ENCODE data around the gene DNAJB9.

The DNAJB9 gene

GRCh38 chr7:108565987-108566386 is 3.7 kb upstream of the DNAJB9 start:
- DNase-seq (ENCODE audit: low spot score) = no peak
- no peak for FAIRE-seq

- FAIRE-seq (no peak), DNase-seq (ENCODE audit: low spot score) (no peak)
These were observed 783 bp upstream of the DNAJB9 start for GRCh38 chr7:108568801-108569380.

DNA sequence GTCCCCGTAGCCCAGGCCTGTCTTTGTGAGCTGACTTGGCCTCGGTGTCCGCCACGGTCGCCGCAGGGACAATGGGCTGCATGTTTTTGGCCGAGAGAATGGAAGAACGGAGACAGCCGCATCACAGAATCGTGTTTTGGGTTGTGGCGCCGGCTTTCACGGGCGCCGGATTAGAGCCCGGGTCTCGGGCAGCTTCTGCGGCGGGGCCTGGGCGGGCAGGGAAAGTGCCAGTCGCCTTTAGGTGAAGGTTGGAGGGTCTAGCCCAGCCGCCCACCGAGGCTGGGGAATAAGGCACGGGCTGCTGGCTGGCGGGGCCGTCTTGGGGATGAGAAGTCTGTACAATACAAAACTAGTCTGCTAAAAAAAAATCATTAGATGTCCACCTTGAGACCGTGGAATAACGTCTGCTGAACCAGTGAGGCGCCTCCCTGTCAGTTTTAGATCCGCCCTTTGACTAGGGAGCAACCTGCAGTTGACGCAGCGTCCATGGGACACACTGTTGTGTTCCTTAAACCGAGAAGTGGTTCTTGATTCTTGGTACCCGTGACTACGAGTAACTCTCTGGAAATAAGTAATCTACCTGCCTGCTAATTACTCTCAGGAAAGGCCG is 577 bp downstream of the DNAJB9 start:
- DNase-seq (ENCODE audit: low spot score) = peak; percentile 38
- no peak for FAIRE-seq

GRCh38 chr7:108572480-108572879 is 2.8 kb downstream of the DNAJB9 start:
- no peak for FAIRE-seq

DNA sequence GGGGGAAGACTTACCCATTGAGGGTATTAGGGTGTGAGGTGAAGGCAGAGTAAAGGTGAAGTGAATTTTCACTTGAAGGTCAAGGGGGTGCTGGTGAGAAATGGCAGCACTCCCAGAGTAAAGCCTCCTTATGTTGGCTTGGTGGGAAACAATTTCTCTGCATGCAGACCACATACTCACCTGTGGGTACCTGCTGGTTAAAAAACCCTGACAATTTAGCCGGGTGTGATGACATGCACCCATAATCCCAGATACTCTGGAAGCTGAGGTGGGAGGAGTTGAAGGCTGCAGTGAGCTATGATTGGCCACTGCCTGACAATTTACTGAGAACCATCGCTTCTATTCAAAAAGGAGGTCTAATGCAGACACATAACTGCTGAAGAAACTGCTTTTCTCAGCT is 5.5 kb downstream of the DNAJB9 start:
- no peak for FAIRE-seq
- DNase-seq (ENCODE audit: low spot score) = no peak

More at GRCh38 chr7:108572480-108572879, 2.8 kb downstream of the DNAJB9 start:
- DNase-seq (ENCODE audit: low spot score) = no peak

GRCh38 chr7:108576116-108576515 is 6.4 kb downstream of the DNAJB9 start:
- no peak for FAIRE-seq

DNA sequence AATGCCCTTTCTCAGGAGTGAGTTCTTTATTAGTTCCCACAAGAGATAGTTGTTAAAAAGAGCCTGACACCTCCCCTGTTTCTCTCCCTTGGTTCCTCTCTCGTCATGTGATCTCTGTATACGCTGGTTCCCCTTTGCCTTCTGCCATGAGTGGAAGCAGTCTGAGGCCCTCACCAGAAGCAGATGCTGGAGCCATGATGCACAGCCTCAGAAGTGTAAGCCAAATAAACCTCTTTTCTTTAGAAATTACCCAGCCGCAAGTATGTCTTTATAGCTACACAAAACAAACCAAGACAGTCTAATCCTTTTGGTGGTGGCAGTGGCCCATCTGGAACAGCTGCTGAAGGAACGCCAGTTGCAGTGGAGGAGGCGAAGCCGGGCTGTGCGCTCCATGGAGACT is 9.3 kb downstream of the DNAJB9 start:
- no peak for DNase-seq (ENCODE audit: low spot score)
- FAIRE-seq = no peak

More at GRCh38 chr7:108576116-108576515, 6.4 kb downstream of the DNAJB9 start:
- no peak for DNase-seq (ENCODE audit: low spot score)

GRCh38 chr7:108580298-108580697 is 10.6 kb downstream of the DNAJB9 start:
- FAIRE-seq (no peak), DNase-seq (ENCODE audit: low spot score) (no peak)

GRCh38 chr7:108581655-108582491 is 12.2 kb downstream of the DNAJB9 start:
- FAIRE-seq = no peak

GRCh38 chr7:108584211-108584610 is 14.5 kb downstream of the DNAJB9 start:
- no peak for FAIRE-seq

More at GRCh38 chr7:108581655-108582491, 12.2 kb downstream of the DNAJB9 start:
- no peak for DNase-seq (ENCODE audit: low spot score)

GRCh38 chr7:108585843-108586242 is 16.2 kb downstream of the DNAJB9 start:
- FAIRE-seq (no peak), DNase-seq (ENCODE audit: low spot score) (no peak)

More at GRCh38 chr7:108584211-108584610, 14.5 kb downstream of the DNAJB9 start:
- DNase-seq (ENCODE audit: low spot score) = peak; percentile 16

GRCh38 chr7:108586274-108586710 is 16.6 kb downstream of the DNAJB9 start:
- no peak for FAIRE-seq
- no peak for DNase-seq (ENCODE audit: low spot score)

- FAIRE-seq = no peak
- DNase-seq (ENCODE audit: low spot score) = no peak
These were observed 19.5 kb downstream of the DNAJB9 start for GRCh38 chr7:108589199-108589598.

DNA sequence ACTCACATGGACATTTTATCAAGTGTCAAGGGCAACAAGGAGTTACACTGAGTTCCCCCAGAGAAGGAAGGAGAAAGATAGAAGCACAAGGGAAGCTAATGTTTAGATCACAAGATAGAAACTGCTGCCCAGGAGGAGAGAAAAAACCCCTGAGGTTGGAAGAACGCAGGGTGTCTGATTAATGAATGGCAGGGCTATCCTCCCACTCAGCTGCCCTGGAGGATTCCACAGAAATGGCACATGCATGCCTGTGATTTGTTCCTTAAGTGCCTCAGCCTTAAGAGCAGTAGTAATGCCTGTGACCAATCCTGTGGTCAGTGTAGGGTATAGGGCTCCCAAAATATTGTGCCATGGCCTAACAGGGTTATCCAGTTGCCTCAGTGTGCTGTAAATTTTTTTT is 20.2 kb downstream of the DNAJB9 start:
- peak; percentile 78 for FAIRE-seq
- peak; percentile 62 for DNase-seq (ENCODE audit: low spot score)

DNA sequence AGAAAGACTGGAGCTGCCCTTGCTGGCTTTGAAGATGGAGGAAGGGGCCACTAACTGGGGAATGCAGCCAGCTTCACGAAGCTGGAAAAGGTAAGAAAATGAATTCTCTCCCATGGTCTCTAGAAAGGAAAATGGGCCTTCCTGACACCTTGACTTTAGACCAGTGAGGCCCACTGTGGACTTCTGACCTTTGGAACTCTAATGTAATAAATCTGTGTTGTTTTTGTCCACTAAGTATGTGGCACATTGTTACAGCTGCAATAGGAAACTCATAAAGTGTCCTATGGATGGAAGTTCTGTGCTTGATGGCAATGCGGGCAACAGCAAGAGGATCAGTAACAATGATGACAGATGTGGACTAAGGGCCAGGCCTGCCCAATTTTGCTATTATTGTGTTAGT is 20.9 kb downstream of the DNAJB9 start:
- FAIRE-seq = no peak
- DNase-seq (ENCODE audit: low spot score) = no peak

DNA sequence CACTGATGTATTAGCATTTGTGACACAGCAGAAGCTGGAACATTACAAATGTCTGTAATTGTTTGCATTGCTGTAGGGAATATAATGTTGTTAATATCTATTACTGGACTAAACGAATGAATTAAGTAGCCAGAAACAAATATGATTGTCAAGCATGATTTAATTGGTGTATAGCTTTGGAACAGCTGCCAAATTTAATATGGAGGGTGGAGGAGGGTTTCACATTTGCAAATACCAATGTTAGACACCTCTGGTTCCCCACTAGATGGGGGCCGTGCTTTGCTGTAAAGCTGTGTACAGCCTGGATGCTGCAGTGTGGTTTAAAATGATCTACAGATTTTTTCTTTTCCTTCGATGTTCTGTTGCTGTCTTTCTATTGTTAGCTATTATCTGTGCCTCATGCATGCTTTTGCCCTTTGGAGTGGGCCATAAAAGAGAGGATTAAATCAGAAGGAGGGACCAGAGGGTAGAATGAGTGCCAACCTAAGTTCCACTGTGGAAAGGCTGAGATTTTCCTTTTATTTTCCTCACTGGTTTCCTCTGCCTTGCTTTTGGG is 23.1 kb downstream of the DNAJB9 start:
- no peak for FAIRE-seq
- DNase-seq (ENCODE audit: low spot score) = no peak

GRCh38 chr7:108596560-108596959 is 26.9 kb downstream of the DNAJB9 start:
- DNase-seq (ENCODE audit: low spot score) (no peak), FAIRE-seq (no peak)

DNA sequence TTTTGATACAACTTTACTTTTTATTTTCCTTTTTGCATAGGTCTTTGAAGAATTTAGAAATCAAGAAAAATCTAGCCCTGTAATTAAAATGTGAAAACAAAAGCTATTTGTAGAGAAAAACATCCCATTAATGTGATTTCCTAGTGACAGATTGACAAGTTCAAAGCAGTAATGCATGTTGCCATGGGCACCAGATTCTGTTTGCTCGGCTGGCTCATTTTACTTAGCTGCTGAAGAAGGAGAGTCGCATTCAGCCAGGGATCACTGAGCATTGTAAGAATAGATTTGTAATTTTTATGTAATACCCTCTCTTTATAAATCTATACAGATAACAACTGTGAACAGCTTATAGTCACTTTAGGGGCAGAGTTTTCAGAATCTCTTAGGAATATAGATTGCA is 28.5 kb downstream of the DNAJB9 start:
- no peak for FAIRE-seq
- DNase-seq (ENCODE audit: low spot score) = no peak

DNA sequence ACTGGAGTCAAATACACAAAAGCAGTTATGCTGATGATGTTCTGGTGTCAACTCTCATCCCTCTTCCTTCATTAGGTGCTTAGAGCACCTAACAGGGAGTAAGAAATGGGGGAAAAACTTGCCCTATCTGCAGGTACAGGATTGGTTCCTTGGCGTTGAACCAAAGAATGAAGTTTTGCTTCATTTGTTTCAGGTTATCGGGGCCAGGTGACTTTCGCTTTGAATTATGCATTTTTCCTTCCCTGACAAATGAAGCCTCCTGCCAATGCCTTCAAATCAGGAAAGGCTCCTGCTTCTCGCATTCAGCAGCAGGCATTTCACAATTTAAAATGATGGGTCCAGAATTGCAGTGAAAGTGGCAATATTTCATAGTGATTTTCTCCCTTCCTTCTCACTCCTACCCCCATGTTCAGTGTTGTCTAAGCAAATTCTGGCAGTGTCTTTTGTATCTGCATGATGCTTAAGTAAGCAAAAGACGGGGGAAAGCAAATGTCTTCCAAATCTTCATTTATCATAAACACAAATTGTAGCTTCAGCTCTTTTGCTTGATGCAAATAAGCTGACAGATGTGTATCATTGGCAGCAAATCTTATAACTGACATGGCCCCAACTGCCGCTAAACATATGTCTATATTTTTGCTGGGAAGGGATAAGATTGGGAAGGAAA is 29.4 kb downstream of the DNAJB9 start:
- FAIRE-seq (no peak), DNase-seq (ENCODE audit: low spot score) (no peak)

- FAIRE-seq (no peak), DNase-seq (ENCODE audit: low spot score) (no peak)
These were observed 30.7 kb downstream of the DNAJB9 start for GRCh38 chr7:108600399-108600798.

DNA sequence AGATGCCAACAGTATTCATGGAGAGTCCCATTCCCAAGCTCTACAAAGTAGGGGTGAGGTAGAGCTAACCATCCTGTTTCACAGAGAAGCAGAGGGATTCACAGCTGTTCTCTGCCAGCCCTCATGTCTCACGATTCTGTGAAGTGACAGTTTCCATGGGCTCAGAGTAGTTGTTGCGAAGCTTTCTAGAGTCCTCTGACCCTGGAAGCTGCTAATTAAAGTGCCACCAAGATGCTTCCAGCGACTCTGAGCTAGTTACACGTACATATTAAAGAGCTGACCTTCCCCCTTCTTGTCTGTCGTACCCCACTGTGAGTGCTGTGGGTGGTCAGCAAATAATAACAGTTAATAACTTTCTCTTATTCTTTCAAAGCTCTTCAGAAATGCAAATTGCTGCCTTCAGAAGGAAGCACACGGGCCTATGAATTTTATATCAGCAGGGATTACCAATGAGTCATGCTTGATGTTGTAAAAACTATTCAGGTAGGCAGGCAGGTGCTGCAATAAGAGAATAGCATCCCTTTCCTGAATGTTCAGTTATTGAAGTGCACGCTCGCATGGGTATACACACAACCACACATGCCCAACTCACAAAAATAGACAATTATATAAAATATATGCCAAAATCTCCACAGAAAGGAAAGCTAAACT is 34.1 kb downstream of the DNAJB9 start:
- FAIRE-seq = no peak
- no peak for DNase-seq (ENCODE audit: low spot score)

All from RCC 7860 (cell line).